H1 (cell line): Measurements from ENCODE around the gene BPHL. TPM values are rescaled to one million over a fixed set of nuclear protein-coding genes. Genes with fewer than 3 reads are reported as not detected.

Experiments used
- CTCF ChIA-PET: fragments of 300-600 bp; sonication (Branson Sonifier 250); formaldehyde crosslinking; loops from one replicate; lab custom pipeline; 2021; ENCODE audit not compliant: partially characterized antibody; lab: Charles Lee
- POLR2A ChIA-PET: fragments of 300-600 bp; sonication (Branson Sonifier 250); formaldehyde crosslinking; loops from one replicate; lab custom pipeline; 2021; ENCODE audit warnings: inconsistent platforms; ENCODE audit not compliant: partially characterized antibody; lab: Charles Lee
- DNase-seq, 2 experiments: peaks; one replicate each; pipeline versions ENCODE4 v3.0.0 to v3.0.0-alpha.2; 2010 to 2022; ENCODE audit warnings: low spot score in 2 of 2, low read depth in 1 of 2, mixed read lengths in 1 of 2
- FAIRE-seq: peaks from 2 replicates; lab custom pipeline; 2011; peaks lifted over from hg19 to GRCh38; lab: Jason Lieb, UNC
- H2AFZ ChIP-seq: 2 replicates; pipeline ENCODE4 v1.8.1; 2012; ENCODE audit warnings: low read length, inconsistent platforms
- H2AK5ac ChIP-seq: 2 replicates; pipeline ENCODE4 v1.6.1; 2013; ENCODE audit warnings: low read depth, low read length
- H2BK120ac ChIP-seq: replicated peaks from 2 replicates; pipeline ENCODE3; 2013; ENCODE audit warnings: low read depth, low read length, inconsistent platforms
- H2BK12ac ChIP-seq: 2 replicates; pipeline ENCODE4 v1.6.1; 2013; ENCODE audit warnings: low read depth, low read length
- H2BK15ac ChIP-seq: 2 replicates; pipeline ENCODE4 v1.6.1; 2013; ENCODE audit warnings: low read length
- H2BK20ac ChIP-seq: 2 replicates; pipeline ENCODE4 v1.6.1; 2013; ENCODE audit warnings: low read length
- H2BK5ac ChIP-seq: 2 replicates; pipeline ENCODE4 v1.6.1; 2013; ENCODE audit warnings: low read depth, low read length
- H3K14ac ChIP-seq: 2 replicates; pipeline ENCODE4 v1.6.1; 2013; ENCODE audit warnings: inconsistent platforms; ENCODE audit not compliant: insufficient read length
- H3K18ac ChIP-seq: 2 replicates; pipeline ENCODE4 v1.6.1; 2013; ENCODE audit warnings: low read length; ENCODE audit errors: extremely low read depth
- H3K23ac ChIP-seq: 2 replicates; pipeline ENCODE4 v1.6.1; 2013; ENCODE audit warnings: inconsistent platforms; ENCODE audit not compliant: insufficient read length
- H3K23me2 ChIP-seq: 2 replicates; pipeline ENCODE4 v1.6.1; 2013; ENCODE audit warnings: low read depth, low read length
- H3K27ac ChIP-seq: 2 replicates; pipeline ENCODE4 v1.6.1; 2011; ENCODE audit warnings: low read depth, low read length, inconsistent platforms
- H3K27me3 ChIP-seq, 4 experiments: replicated peaks in 1 of 4; 1 replicate in 1 of 4; 2 replicates in 3 of 4; pipeline versions ENCODE4 v1.6.1 to v1.8.1; 2011 to 2013; ENCODE audit warnings: low read length in 3 of 4, mild to moderate bottlenecking in 3 of 4, inconsistent platforms in 2 of 4, mixed read lengths in 2 of 4, moderate library complexity in 1 of 4; ENCODE audit not compliant: control insufficient read depth in 3 of 4, insufficient read depth in 3 of 4; ENCODE audit errors: extremely low read depth in 1 of 4
- H3K36me3 ChIP-seq, 4 experiments: 2 replicates each; pipeline versions ENCODE4 v1.6.1 to v1.8.1; 2011 to 2013; ENCODE audit warnings: mild to moderate bottlenecking in 4 of 4, low read length in 3 of 4, moderate library complexity in 2 of 4, control low read depth in 1 of 4, inconsistent platforms in 1 of 4; ENCODE audit not compliant: insufficient read depth in 4 of 4, control insufficient read depth in 2 of 4
- H3K4ac ChIP-seq: replicated peaks from 2 replicates; pipeline ENCODE3; 2013; ENCODE audit warnings: low read length, low read depth, mixed read lengths, inconsistent platforms; ENCODE audit not compliant: insufficient read length
- H3K4me1 ChIP-seq, 4 experiments: replicated peaks in 1 of 4; 1 replicate in 1 of 4; 2 replicates in 3 of 4; pipeline versions ENCODE4 v1.6.1 to v1.8.1; 2011 to 2013; ENCODE audit warnings: low read length in 3 of 4, inconsistent platforms in 2 of 4, mixed read lengths in 1 of 4; ENCODE audit not compliant: insufficient read depth in 4 of 4, control insufficient read depth in 3 of 4
- H3K4me2 ChIP-seq, 2 experiments: 2 replicates each; pipeline versions ENCODE4 v1.6.1 to v1.8.1; 2011 to 2013; ENCODE audit warnings: low read depth in 2 of 2, low read length in 2 of 2, control low read depth in 1 of 2, inconsistent platforms in 1 of 2, mild to moderate bottlenecking in 1 of 2; ENCODE audit not compliant: insufficient read depth in 1 of 2
- H3K4me3 ChIP-seq, 4 experiments: fragments of 200-600, 300-600 bp in 1 of 4; sonication (generic), shearing (Covaris generic), sonication (Bioruptor Twin) in 1 of 4; 2 replicates each; pipeline versions ENCODE4 v1.5.1 to v1.8.1; 2011 to 2016; ENCODE audit warnings: low read length in 4 of 4, low read depth in 3 of 4, control low read depth in 2 of 4, inconsistent platforms in 2 of 4, mild to moderate bottlenecking in 2 of 4, mixed read lengths in 1 of 4, moderate library complexity in 1 of 4; ENCODE audit not compliant: insufficient read depth in 2 of 4; ENCODE audit errors: extremely low read depth in 1 of 4
- H3K56ac ChIP-seq: replicated peaks from 2 replicates; pipeline ENCODE3; 2013; ENCODE audit warnings: low read depth, mild to moderate bottlenecking, mixed read lengths, low read length, inconsistent platforms; ENCODE audit not compliant: insufficient read length
- H3K79me1 ChIP-seq: 2 replicates; pipeline ENCODE4 v1.6.1; 2013; ENCODE audit warnings: low read depth, low read length, control low read depth
- H3K79me2 ChIP-seq, 2 experiments: 2 replicates each; pipeline versions ENCODE4 v1.6.1 to v1.8.1; 2012 to 2013; ENCODE audit warnings: low read length in 2 of 2, mild to moderate bottlenecking in 2 of 2, inconsistent platforms in 1 of 2; ENCODE audit not compliant: insufficient read depth in 2 of 2, control insufficient read depth in 1 of 2
- H3K9ac ChIP-seq, 4 experiments: replicated peaks in 1 of 4; 1 replicate in 1 of 4; 2 replicates in 3 of 4; pipeline versions ENCODE4 v1.6.1 to v1.8.1; 2011 to 2013; ENCODE audit warnings: low read depth in 3 of 4, low read length in 3 of 4, control low read depth in 2 of 4, mild to moderate bottlenecking in 2 of 4, moderate library complexity in 2 of 4, inconsistent platforms in 1 of 4; ENCODE audit errors: extremely low read depth in 1 of 4
- H3K9me3 ChIP-seq, 2 experiments: 2 replicates each; pipeline versions ENCODE4 v1.6.1 to v1.8.1; 2012 to 2013; ENCODE audit warnings: mild to moderate bottlenecking in 2 of 2, moderate library complexity in 2 of 2, control low read depth in 1 of 2, inconsistent platforms in 1 of 2, low read depth in 1 of 2, low read length in 1 of 2, mixed read lengths in 1 of 2; ENCODE audit not compliant: insufficient read depth in 2 of 2
- H4K20me1 ChIP-seq, 2 experiments: replicated peaks in 1 of 2; 2 replicates each; pipeline versions ENCODE3 to v1.8.1; 2011 to 2013; ENCODE audit warnings: inconsistent platforms in 2 of 2, low read length in 2 of 2, mild to moderate bottlenecking in 1 of 2; ENCODE audit not compliant: insufficient read depth in 2 of 2, control insufficient read depth in 1 of 2
- H4K5ac ChIP-seq: 2 replicates; pipeline ENCODE4 v1.6.1; 2013; ENCODE audit warnings: low read length, low read depth, mixed read lengths, inconsistent platforms; ENCODE audit not compliant: insufficient read length
- H4K8ac ChIP-seq: 2 replicates; pipeline ENCODE4 v1.8.0; 2013; ENCODE audit warnings: mild to moderate bottlenecking, moderate library complexity, low read length, inconsistent platforms; ENCODE audit not compliant: insufficient read depth; ENCODE audit errors: extremely low read depth
- H4K91ac ChIP-seq: replicated peaks from 2 replicates; pipeline ENCODE3; 2013; ENCODE audit warnings: low read length, mixed read lengths, inconsistent platforms; ENCODE audit not compliant: insufficient read length
- SRF ChIP-seq: IDR thresholded peaks from 2 replicates; pipeline ENCODE4 v1.6.1; 2011; ENCODE audit warnings: mild to moderate bottlenecking, low read depth, low read length, moderate library complexity
- WGBS, 2 experiments: shearing (Covaris generic) in 1 of 2; methylation state at CpG; one replicate each; pipeline versions ENCODE4 v1.1.6 to v1.1.7; 2013 to 2015; ENCODE audit warnings: low lambda C conversion rate in 2 of 2, mixed read lengths in 2 of 2, inconsistent platforms in 1 of 2, low coverage in 1 of 2, missing lambda C conversion rate in 1 of 2; ENCODE audit not compliant: insufficient replicate concordance in 2 of 2, insufficient coverage in 1 of 2, insufficient read length in 1 of 2; ENCODE audit errors: extremely low coverage in 1 of 2, missing lambda C conversion rate in 1 of 2; 5-methylcytosine and 5-hydroxymethylcytosine counted together
- polyA plus RNA-seq, 7 experiments: library from polyadenylated mRNA; depleted of rRNA in 3 of 7; stranded (reverse) in 5 of 7; unstranded in 2 of 7; fragments of >200 nt in 5 of 7; fragments of 200-250 nt in 2 of 7; gene quantifications; 1 replicate in 5 of 7; 2 replicates in 1 of 7; 4 replicates in 1 of 7; pipeline versions ENCODE4 v1.2.1 to v1.2.3, GENCODE V29; 2011 to 2013; ENCODE audit warnings: missing spikeins in 2 of 7, mixed read lengths in 2 of 7
- total RNA-seq: library from RNA; stranded (reverse); fragmentation: NEBNext Ultra II Directional; extraction: Animal tissue kit (Norgen Biotek cat#: 25700); gene quantifications from 2 replicates; pipeline ENCODE4 v1.2.1, GENCODE V29; 2021

Gene BPHL
- total and polyA plus RNA-seq, 2 of the 8 experiments (the other 6 are each of a cell fraction or from before 2014, with no cell fraction given) = 24.4 to 36.4 TPM

DNA sequence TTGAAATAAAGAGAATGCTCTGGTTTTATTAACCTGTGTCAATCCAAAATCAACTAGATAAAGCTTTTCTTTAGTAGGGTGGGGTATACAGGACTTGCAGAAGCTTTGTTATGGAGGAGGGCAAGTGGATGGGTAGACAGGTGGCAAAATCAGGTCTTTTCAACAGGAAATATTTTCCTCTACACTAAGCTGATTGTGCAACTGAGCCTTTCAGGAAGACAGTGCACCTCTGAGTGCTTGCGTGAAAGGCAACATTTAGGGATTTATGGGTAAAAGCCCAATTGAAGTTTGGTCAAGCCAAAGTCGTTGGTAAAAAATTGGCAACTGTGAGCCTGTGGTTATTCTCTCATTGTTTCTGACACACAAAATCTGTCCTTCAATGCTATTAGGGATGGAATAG lies 62.6 kb downstream of the BPHL start:
- Histone ChIP-seq H2BK12ac (no peak overlapping the region), H3K18ac (no peak overlapping the region), H4K5ac (no peak overlapping the region), H2BK120ac (no peak overlapping the region), H3K27me3 (peaks cover 0 to 2% (median 0%) of the 10 kb centered on the region in 4 experiments; a peak in 1 of 7 replicates), H3K4me2 (no peak overlapping the region), H3K23ac (no peak overlapping the region), H3K4me1 (no peaks in the 10 kb centered on the region; a peak in 1 of 7 replicates), H4K20me1 (no peaks in the 10 kb centered on the region), H4K8ac (no peak overlapping the region), H2AK5ac (no peak overlapping the region), H3K23me2 (no peaks in the 10 kb centered on the region), H3K36me3 (no peaks in the 10 kb centered on the region), H2BK5ac (no peak overlapping the region), H3K4me3 (no peak overlapping the region), H3K79me1 (no peaks in the 10 kb centered on the region), H4K91ac (no peak overlapping the region), H2BK15ac (no peak overlapping the region), H3K4ac (no peak overlapping the region), H3K56ac (no peak overlapping the region), H3K14ac (no peak overlapping the region), H3K27ac (no peak overlapping the region), H3K79me2 (no peaks in the 10 kb centered on the region), H3K9ac (no peak overlapping the region), H2AFZ (no peak overlapping the region), H2BK20ac (no peak overlapping the region), H3K9me3 (no peaks in the 10 kb centered on the region)
- no peak for FAIRE-seq
- TF ChIP-seq SRF = no peak
- ChIA-PET POLR2A (no interaction called here), CTCF (interaction anchor here (0.5 to 0.9 kb wide), 3 partner anchors 11 to 77 kb away, joined by 3 to 4 read pairs (median 3); no protein-coding TSS in a partner anchor)
- 90% methylated on average over 2 of the region's 2 CpGs; no CpG with 5 or more reads in 1 of the 2 experiments for WGBS, 2 experiments
- DNase-seq = no peak
